Measurements from ENCODE around the gene RYR3. TPM values are rescaled to one million over a fixed set of nuclear protein-coding genes. Genes with fewer than 3 reads are reported as not detected.
"Not testable (repeated sequence)": the region's sequence is repeated elsewhere in the genome, so short reads cannot be mapped to it uniquely, and the experiment has no call there.

Gene RYR3
- total RNA-seq, 1 experiment from 2014 or later, result not detected

GRCh38 chr15:33559207-33559890 lies 248.6 kb downstream of the RYR3 start:
- Histone ChIP-seq H3K36me3 (no peaks in the 10 kb centered on the region), H3K27me3 (no peaks in the 10 kb centered on the region), H3K9me3 (no peaks in the 10 kb centered on the region), H3K4me3 (no peak overlapping the region)
- DNase-seq, result no peak

DNA sequence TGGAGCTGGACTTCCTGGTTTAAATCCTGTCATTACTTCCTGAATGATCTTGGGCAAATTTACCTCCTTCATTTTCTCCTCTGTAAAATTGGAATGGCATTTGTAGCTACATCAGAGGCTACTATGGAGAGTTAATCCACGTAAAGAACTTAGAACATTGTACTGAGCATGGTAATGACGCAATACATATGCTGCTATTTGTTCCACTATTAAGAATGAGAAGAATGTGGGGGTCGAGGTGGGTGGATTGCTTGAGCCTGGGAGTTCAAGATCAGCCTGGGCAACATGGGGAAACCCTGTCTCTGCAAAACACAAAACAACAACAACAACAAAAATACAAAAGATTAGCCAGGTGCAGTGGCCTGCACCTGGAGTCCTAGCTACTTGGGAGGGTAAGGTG lies 250.6 kb downstream of the RYR3 start:
- H3K9me3 ChIP-seq, result no peaks in the 10 kb centered on the region
- H3K4me3 ChIP-seq, result no peak overlapping the region
- H3K36me3 ChIP-seq, result no peaks in the 10 kb centered on the region
- peaks cover 2% of the 10 kb centered on the region; the same call in 1 of the 2 replicates for H3K27me3 ChIP-seq
- no peak for DNase-seq

- Histone ChIP-seq H3K9me3 (no peaks in the 10 kb centered on the region), H3K4me3 (no peak overlapping the region), H3K27me3 (peaks cover 2% of the 10 kb centered on the region; the same call in 1 of the 2 replicates), H3K36me3 (no peaks in the 10 kb centered on the region)
- no peak for DNase-seq
Measured at GRCh38 chr15:33561967-33562366, 251.2 kb downstream of the RYR3 start.

- no peak overlapping the region for H3K4me3 ChIP-seq
- H3K27me3 ChIP-seq, result peaks cover 2% of the 10 kb centered on the region; the same call in 1 of the 2 replicates
- DNase-seq, result no peak
- no peaks in the 10 kb centered on the region for H3K36me3 ChIP-seq
- no peaks in the 10 kb centered on the region for H3K9me3 ChIP-seq
Measured at GRCh38 chr15:33565094-33565493, 254.3 kb downstream of the RYR3 start.

- no peaks in the 10 kb centered on the region for H3K9me3 ChIP-seq
- no peaks in the 10 kb centered on the region for H3K36me3 ChIP-seq
- H3K4me3 ChIP-seq, result no peak overlapping the region
- H3K27me3 ChIP-seq, result peaks cover 2% of the 10 kb centered on the region; the same call in 1 of the 2 replicates
- DNase-seq, result no peak
Measured at GRCh38 chr15:33567652-33568051, 256.9 kb downstream of the RYR3 start.

DNA sequence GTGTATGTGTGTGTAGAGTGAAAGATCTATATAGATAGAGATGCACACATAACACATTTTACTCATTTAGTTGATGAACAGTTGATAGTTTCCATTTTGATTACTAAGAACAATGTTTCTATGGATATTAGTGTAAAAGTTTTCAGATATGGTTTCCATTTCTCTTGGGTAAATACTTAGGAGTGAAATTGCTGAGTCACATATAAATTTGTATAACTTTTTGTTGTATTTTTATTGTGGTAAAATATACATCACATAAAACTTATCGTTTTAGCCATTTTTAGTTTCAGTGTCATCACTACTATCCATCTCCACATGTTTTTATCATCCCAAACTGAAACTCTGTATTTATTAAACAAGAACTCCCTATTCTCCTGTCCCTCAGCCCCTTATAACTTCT lies 258.3 kb downstream of the RYR3 start:
- Histone ChIP-seq H3K36me3 (no peaks in the 10 kb centered on the region), H3K9me3 (no peaks in the 10 kb centered on the region), H3K27me3 (peaks cover 2% of the 10 kb centered on the region; the same call in 1 of the 2 replicates), H3K4me3 (no peak overlapping the region)
- DNase-seq, result no peak

DNA sequence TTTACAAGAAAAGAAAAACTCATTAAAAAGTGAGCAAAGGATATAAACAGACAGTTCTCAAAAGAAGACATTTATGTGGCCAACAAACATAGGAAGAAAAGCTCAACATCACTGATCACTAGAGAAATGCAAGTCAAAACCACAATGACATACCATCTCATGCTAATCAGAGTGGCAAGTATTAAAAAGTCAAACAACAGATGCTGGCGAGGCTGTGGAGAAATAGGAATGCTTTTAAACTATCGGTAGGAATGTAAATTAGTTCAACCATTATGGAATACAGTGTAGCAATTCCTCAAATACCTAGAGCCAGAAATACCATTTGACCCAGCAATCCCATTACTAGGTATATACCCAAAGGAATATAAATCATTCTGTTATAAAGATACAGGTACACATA lies 267.1 kb downstream of the RYR3 start:
- DNase-seq, H3K9me3 ChIP-seq, H3K4me3 ChIP-seq, H3K27me3 ChIP-seq, H3K36me3 ChIP-seq: not testable (repeated sequence)

DNA sequence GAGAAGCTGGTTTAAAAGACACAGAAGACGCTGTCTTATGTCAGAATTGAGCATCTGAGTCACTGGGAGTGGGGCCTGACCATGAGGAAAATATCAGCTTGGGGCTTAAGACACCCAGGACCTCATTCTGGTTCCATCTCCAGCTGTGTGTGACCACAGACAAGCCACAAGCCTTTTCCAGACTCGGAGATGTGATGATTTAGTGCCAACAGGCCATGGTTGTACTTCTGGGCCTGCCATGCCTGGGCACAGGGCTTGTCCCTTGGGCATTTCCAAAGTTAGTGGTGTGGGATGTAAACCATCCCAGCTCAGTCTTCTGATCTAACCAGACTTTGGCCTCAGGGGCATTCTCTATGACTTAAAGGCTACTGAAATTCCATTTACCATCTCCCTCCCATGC lies 269.8 kb downstream of the RYR3 start:
- no peaks in the 10 kb centered on the region for H3K27me3 ChIP-seq
- no peaks in the 10 kb centered on the region for H3K36me3 ChIP-seq
- H3K9me3 ChIP-seq, result no peaks in the 10 kb centered on the region
- no peak overlapping the region for H3K4me3 ChIP-seq
- DNase-seq, result no peak

DNA sequence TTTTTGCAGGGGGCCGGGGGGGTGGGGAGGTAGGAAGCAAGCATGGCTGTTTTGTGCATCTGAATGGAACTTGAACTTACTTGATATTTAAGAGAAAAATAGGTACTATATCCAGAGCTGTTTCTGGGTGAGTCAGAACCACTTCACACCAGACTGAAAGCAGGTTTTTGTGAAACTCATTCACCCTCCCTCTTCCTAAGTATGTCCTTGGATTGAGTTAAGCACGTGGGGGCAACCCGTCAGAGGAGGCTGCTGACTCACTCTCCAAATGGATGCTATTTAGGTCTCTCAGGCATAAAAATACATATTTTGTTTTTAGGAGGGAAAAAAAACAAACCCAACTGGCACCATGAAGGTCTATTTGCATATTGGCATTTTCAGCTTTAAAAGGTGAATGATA lies 270.3 kb downstream of the RYR3 start:
- DNase-seq, result peak; percentile 41
- Histone ChIP-seq H3K27me3 (no peaks in the 10 kb centered on the region), H3K36me3 (no peaks in the 10 kb centered on the region), H3K9me3 (no peaks in the 10 kb centered on the region), H3K4me3 (no peak overlapping the region)

GRCh38 chr15:33584797-33585196 lies 274.0 kb downstream of the RYR3 start:
- peak; percentile 57 for DNase-seq

DNA sequence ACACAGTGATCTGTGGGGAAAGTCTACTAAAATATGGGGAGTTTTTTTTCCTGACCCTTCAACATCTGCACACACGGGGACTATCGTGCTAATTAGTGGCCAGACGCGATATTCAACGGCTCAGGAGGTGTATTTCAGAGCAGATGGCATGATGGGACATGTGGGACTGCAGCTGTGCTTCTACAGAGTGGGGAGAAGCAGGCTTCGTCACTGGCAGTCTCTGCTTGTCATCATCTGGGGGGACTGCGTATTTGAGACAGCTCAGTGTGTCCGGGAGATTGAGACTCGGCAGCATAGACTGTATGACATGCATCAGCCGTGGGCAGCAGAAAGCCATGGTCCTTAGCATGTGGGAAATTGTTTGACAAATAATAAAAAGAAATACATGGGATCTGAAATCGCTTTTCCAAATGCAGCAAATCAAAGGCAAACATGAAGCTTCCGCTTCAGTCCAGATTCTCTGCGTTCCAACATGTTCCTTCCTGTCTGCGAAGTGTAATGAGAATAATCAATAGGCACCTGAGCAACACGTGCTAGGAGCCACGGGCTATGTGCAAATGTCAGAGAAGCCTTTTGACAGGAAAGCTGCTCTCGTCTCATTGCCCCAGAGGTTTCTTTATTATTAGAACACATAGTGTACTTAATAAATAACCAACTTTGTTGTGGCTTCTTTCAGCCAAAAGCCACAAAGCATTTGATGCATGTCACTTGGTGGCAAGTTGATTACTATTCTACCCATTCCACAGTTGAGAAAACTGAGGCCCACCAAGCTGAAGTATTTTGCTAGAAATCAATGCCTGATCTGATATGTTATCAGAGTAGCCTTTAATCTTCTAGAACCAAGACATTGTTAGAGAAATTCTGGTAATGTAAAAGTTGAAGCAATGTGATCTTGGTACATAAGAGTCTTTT lies 276.3 kb downstream of the RYR3 start:
- Histone ChIP-seq H3K4me3 (no peak overlapping the region), H3K9me3 (no peaks in the 10 kb centered on the region), H3K36me3 (no peaks in the 10 kb centered on the region), H3K27me3 (no peaks in the 10 kb centered on the region)
- no peak for DNase-seq

More at GRCh38 chr15:33584797-33585196, 274.0 kb downstream of the RYR3 start:
- no peaks in the 10 kb centered on the region for H3K27me3 ChIP-seq
- no peak overlapping the region for H3K4me3 ChIP-seq
- H3K36me3 ChIP-seq, result no peaks in the 10 kb centered on the region
- no peaks in the 10 kb centered on the region for H3K9me3 ChIP-seq

DNA sequence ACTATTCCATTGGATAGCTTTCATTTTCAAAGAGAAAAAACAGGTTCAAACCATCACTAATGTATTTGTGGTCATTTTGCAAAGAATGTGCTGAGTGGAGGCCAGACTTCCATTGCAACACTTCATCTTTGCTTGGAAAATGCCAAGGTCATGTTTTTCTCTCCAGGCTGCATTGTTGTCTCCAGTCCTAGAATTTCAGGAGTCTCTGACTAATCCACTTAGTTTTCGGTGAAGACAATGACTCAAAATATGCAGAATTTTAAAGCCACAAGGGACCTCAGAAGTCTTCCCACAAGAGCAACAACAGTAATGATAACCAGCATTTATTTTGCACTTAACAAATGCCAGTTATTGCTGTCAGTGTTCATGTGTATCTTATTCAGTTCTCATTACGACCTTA lies 277.0 kb downstream of the RYR3 start:
- Histone ChIP-seq H3K27me3 (no peaks in the 10 kb centered on the region), H3K4me3 (no peak overlapping the region), H3K36me3 (no peaks in the 10 kb centered on the region), H3K9me3 (no peaks in the 10 kb centered on the region)
- no peak for DNase-seq

GRCh38 chr15:33592864-33593263 lies 282.1 kb downstream of the RYR3 start:
- Histone ChIP-seq H3K9me3 (no peaks in the 10 kb centered on the region), H3K27me3 (no peaks in the 10 kb centered on the region), H3K4me3 (no peak overlapping the region), H3K36me3 (no peaks in the 10 kb centered on the region)
- no peak for DNase-seq

DNA sequence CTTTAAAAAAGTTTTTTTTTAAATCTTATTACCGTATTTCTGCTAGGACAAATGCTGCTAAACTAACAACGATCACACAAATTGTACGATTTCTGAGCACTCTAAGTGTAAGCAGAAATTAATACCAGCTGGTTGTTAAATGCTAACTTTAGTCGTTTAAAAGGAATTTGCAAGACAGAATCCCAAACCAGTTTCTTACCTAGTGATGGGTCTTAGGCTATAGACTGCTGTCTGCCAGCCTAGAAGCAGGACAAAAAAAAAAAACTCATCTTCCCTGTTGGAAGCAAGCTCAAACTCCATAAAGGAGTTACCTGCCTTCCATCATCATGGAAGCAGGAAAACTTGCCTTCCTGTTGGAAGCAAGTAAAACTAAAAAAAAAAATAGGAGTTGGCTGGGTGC lies 287.6 kb downstream of the RYR3 start:
- not testable (repeated sequence) for DNase-seq, H3K36me3 ChIP-seq, H3K4me3 ChIP-seq, H3K27me3 ChIP-seq, H3K9me3 ChIP-seq

GRCh38 chr15:33600212-33600611 lies 289.4 kb downstream of the RYR3 start:
- H3K27me3 ChIP-seq, result no peaks in the 10 kb centered on the region
- no peaks in the 10 kb centered on the region for H3K9me3 ChIP-seq
- DNase-seq, result no peak
- no peaks in the 10 kb centered on the region for H3K36me3 ChIP-seq
- H3K4me3 ChIP-seq, result no peak overlapping the region

DNA sequence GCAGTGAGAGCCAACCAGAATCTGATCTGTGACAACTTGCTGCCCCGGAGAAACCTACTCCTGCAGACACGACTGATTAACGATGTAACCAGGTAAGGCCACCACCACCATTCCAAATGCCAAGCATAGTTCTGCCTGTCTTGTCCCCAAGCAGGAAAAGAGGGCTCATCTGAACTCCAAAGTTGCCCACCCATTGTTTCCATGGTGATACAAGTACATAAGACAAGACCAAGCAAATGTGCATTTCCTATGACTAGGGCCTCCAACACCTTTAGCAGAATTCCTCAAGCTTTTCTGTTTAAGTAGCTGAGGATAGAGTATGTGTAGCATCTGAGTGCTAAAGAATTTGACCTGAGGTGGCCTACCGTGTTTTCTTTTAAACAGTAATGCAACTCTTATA lies 290.7 kb downstream of the RYR3 start:
- Histone ChIP-seq H3K4me3 (no peak overlapping the region), H3K36me3 (no peaks in the 10 kb centered on the region), H3K9me3 (no peaks in the 10 kb centered on the region), H3K27me3 (no peaks in the 10 kb centered on the region)
- no peak for DNase-seq

GRCh38 chr15:33608714-33609113 lies 297.9 kb downstream of the RYR3 start:
- DNase-seq, result no peak
- H3K36me3 ChIP-seq, result no peaks in the 10 kb centered on the region
- H3K27me3 ChIP-seq, result no peaks in the 10 kb centered on the region
- H3K4me3 ChIP-seq, result no peak overlapping the region
- H3K9me3 ChIP-seq, result no peaks in the 10 kb centered on the region

Data from MG63 (cell line).